ENCODE measurements around the gene AP3S2.
"Not testable (repeated sequence)": the region's sequence is repeated elsewhere in the genome, so short reads cannot be mapped to it uniquely, and the experiment has no call there.

The AP3S2 gene

GRCh38 chr15:89860431-89860830, 33.4 kb downstream of the AP3S2 start:
- TF ChIP-seq, protein P1, sequence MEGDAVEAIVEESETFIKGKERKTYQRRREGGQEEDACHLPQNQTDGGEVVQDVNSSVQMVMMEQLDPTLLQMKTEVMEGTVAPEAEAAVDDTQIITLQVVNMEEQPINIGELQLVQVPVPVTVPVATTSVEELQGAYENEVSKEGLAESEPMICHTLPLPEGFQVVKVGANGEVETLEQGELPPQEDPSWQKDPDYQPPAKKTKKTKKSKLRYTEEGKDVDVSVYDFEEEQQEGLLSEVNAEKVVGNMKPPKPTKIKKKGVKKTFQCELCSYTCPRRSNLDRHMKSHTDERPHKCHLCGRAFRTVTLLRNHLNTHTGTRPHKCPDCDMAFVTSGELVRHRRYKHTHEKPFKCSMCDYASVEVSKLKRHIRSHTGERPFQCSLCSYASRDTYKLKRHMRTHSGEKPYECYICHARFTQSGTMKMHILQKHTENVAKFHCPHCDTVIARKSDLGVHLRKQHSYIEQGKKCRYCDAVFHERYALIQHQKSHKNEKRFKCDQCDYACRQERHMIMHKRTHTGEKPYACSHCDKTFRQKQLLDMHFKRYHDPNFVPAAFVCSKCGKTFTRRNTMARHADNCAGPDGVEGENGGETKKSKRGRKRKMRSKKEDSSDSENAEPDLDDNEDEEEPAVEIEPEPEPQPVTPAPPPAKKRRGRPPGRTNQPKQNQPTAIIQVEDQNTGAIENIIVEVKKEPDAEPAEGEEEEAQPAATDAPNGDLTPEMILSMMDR (conservative IDR thresholded peaks at IDR 0.05): no peak
- H3K27ac ChIP-seq: peak overlapping the region; percentile 91

- peak overlapping the region; percentile 91 for H3K27ac ChIP-seq
- TF ChIP-seq, protein P1 (conservative IDR thresholded peaks at IDR 0.05): no peak
These were observed 34.9 kb downstream of the AP3S2 start for GRCh38 chr15:89858661-89859458.

DNA sequence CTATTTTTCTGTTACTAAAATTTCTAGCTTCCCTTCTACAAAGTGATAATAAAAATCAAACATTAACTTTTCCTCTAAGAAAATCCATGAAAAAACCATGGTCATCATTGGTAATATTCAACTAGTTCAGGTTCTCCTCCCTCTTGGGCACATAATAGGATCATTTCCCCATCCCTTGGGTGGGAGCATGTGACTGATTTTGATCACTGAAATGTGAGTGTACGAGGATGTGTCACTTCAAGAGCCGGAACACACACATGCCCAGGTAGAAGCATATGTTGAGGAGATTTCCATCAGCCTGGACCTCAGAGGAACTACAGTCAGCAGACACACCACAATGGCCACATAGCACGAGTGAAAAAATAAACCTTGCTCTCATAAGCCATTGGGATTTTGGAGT, 36.1 kb downstream of the AP3S2 start:
- H3K27ac ChIP-seq: peak overlapping the region; percentile 91
- TF ChIP-seq, protein P1 (conservative IDR thresholded peaks at IDR 0.05): no peak

DNA sequence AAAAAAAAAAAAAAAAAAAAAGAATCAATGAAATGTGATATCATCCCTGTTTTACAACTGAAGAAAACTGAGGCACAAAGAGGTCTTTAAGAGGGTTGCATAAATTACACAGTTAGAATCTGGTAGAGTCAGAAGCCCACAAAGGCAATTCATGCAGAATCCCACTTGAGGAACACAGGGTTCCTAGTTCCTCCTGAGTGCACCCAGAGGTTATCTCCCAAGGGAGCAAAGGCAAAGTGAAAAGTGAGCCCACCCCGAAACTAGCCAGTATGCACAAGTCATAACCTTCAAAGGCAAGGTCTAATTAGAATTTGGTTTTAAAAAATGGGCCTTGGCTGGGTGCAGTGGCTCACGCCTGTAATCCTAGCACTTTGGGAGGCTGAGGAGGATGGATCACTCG, 37.8 kb downstream of the AP3S2 start:
- TF ChIP-seq, protein P1 (conservative IDR thresholded peaks at IDR 0.05): no peak
- H3K27ac ChIP-seq: peak overlapping the region; percentile 91

DNA sequence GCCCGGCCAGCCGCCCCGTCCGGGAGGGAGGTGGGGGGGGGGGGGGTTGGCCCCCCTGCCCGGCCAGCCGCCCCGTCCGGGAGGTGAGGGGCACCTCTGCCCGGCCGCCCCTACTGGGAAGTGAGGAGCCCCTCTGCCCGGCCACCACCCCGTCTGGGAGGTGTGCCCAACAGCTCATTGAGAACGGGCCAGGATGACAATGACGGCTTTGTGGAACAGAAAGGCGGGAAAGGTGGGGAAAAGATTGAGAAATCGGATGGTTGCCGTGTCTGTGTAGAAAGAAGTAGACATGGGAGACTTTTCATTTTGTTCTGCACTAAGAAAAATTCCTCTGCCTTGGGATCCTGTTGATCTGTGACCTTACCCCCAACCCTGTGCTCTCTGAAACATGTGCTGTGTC, 38.9 kb downstream of the AP3S2 start:
- H3K27ac ChIP-seq: not testable (repeated sequence)

DNA sequence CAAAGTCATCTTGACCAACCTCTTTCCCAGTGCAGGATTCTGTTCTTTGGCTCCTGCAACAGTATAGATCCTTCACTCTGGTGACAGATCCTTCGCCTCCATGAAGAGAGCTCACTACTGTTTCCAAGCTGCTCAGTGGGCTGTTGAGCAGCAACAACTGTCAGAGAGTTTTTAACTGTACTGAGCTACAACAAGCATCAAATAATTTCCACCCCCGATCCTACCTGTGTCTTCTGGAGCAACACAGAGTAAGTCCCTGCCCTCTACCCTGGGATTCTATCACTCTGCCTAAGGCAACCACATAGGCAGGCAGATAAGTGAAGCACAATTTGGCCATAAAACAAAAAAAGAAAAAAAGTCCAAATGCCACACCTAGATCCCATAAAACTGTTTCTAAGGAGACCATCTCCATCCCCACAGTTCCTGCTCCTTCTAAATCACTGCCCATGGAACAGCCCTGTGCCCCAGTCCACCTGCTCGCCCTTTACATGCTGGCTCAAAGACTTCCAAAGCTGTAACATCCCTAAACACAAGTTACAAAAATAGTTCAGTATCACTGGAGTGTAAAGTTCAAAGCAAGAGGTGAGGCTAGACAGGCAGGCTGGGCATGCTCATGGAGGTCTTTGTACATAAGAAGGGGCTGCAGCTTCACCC, 41.3 kb downstream of the AP3S2 start:
- TF ChIP-seq, protein P1 (conservative IDR thresholded peaks at IDR 0.05): no peak
- H3K27ac ChIP-seq: no peak overlapping the region

DNA sequence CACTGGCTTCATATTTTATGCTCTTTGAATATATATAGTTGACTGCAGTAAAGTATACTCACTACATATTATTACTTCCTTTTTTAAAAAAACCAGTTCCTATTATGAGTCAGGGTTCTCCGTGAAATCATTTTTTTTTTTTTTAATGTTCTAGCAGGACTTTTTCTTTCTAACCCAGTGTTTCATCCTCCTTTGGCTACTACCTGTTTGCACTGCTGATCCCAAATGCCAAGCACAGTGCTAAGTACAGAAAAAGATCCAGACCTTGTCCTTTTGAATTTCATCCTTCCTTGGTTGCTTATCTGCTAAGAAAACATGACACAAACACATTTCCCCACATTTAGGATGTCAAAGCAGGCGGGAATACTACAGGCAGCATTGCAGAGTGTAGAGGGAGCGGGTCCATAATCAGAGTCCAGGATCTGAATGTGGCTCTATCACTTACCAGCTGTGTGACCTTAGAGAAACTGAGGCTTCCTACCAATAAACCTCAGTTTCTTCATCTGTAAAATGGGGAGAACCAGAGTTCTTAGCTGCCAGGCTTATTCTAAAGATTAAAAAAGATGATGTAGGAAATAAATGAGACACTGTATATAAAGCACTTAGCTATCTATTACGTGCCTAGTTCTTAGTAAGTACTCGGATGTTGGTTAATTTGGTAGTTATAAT, 42.0 kb downstream of the AP3S2 start:
- no peak overlapping the region for H3K27ac ChIP-seq
- TF ChIP-seq, protein P1 (conservative IDR thresholded peaks at IDR 0.05): no peak

Data from VCaP (cell line).